ENCODE measurements around the gene ANKRD17.
"Not testable (repeated sequence)": the region's sequence is repeated elsewhere in the genome, so short reads cannot be mapped to it uniquely, and the experiment has no call there.

The ANKRD17 gene, protein sequence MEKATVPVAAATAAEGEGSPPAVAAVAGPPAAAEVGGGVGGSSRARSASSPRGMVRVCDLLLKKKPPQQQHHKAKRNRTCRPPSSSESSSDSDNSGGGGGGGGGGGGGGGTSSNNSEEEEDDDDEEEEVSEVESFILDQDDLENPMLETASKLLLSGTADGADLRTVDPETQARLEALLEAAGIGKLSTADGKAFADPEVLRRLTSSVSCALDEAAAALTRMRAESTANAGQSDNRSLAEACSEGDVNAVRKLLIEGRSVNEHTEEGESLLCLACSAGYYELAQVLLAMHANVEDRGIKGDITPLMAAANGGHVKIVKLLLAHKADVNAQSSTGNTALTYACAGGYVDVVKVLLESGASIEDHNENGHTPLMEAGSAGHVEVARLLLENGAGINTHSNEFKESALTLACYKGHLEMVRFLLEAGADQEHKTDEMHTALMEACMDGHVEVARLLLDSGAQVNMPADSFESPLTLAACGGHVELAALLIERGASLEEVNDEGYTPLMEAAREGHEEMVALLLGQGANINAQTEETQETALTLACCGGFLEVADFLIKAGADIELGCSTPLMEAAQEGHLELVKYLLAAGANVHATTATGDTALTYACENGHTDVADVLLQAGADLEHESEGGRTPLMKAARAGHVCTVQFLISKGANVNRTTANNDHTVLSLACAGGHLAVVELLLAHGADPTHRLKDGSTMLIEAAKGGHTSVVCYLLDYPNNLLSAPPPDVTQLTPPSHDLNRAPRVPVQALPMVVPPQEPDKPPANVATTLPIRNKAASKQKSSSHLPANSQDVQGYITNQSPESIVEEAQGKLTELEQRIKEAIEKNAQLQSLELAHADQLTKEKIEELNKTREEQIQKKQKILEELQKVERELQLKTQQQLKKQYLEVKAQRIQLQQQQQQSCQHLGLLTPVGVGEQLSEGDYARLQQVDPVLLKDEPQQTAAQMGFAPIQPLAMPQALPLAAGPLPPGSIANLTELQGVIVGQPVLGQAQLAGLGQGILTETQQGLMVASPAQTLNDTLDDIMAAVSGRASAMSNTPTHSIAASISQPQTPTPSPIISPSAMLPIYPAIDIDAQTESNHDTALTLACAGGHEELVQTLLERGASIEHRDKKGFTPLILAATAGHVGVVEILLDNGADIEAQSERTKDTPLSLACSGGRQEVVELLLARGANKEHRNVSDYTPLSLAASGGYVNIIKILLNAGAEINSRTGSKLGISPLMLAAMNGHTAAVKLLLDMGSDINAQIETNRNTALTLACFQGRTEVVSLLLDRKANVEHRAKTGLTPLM (N-terminal part only)

GRCh38 chr4:73258686-73259570 is at the start of gene ANKRD17:
Gene ANKRD17, minus strand, starts transcription at chr4:73258798. Its CDS starts 130 bp downstream, at chr4:73258668.
- in situ Hi-C loops (cut with MboI; ENCODE audit: low sequenced_read_pairs) = loop anchor here (10.0 kb wide), 1 partner anchor 174 kb away; no protein-coding TSS in a partner anchor

DNA sequence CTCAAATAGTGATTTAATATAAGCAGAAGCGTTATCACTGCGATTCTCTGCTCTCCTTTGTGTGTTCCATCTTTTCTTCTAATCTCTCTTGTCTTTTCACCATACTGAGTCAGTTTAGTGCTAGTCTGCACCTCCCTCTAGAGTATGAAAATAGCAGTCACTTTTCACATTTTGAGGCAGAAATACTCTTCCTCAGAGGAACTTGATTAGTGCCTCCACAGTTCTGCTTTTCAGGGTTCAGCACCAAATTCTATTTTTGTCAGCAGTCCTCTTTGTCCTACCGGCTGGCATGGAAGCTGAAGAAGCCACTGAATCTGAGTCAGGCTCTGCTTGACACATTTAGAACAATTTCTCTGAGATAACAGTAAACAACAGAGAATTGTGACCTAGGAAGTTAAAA is 49.7 kb upstream of the ANKRD17 start:
- in situ Hi-C loops (cut with MboI; ENCODE audit: low sequenced_read_pairs) = no loop called here

DNA sequence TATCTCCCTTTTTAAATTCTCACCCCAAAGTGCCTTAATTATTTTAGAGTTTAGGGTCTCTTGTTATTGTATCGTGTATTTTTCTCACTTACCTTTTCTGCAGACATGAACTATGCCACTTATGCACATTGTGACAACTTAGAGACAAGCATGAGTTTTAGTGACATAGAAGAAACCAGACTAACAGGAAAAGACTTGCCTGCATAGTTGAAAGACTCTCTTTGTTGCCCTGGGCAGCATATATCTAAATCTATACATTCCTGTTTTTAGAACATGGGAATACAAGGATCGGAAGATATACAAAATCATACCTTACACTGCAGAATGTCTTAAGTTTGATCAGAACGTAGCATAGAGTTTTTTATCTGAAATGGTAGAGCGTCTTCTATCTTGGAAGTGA is 45.1 kb upstream of the ANKRD17 start:
- in situ Hi-C loops (cut with MboI; ENCODE audit: low sequenced_read_pairs) = no loop called here

GRCh38 chr4:73299548-73300280 is 41.1 kb upstream of the ANKRD17 start:
- in situ Hi-C loops (cut with MboI; ENCODE audit: low sequenced_read_pairs) = no loop called here

- in situ Hi-C loops (cut with MboI; ENCODE audit: low sequenced_read_pairs) = not testable (repeated sequence)
Measured at GRCh38 chr4:73292661-73293060, 34.1 kb upstream of the ANKRD17 start.

GRCh38 chr4:73281982-73282381 is 23.4 kb upstream of the ANKRD17 start:
- in situ Hi-C loops (cut with MboI; ENCODE audit: low sequenced_read_pairs) = no loop called here

DNA sequence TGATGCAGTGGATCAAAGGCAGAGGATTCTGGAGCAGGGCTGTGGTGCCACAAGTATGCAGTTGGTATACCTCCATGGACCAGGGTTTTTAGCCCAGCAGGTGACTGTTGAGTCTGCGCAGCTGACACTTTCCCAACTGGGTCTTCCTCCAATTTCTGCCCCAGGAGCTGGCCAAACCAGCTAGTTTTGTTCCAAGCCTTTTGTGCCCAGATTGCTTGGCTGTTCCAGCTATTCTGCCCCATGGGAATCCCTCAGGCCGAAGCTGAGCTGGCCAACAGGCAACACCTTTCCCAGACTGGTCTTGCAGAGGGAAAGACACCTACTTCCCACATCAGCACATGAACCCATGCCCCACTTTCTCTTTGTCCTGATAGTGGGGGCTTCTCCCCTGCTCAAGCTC is 22.8 kb upstream of the ANKRD17 start:
- in situ Hi-C loops (cut with MboI; ENCODE audit: low sequenced_read_pairs) = no loop called here

DNA sequence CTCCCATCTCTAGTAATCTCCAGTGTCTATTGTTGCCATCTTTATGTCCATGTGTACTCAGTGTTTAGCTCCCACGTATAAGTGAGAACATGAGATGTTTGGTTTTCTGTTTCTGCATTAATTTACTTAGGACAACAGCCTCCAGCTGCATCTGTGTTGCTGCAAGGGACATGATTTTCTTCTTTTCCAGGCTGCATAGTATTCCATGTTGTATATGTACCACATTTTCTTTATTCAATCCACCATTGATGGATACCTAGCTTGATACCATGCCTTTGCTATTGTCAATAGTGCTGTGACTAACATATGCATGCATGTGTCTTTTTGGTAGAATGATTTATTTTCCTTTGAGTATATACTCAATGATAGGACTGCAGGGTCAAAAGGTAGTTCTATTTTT is 18.6 kb upstream of the ANKRD17 start:
- in situ Hi-C loops (cut with MboI; ENCODE audit: low sequenced_read_pairs) = no loop called here

- in situ Hi-C loops (cut with MboI; ENCODE audit: low sequenced_read_pairs) = no loop called here
Measured at GRCh38 chr4:73275318-73275654, 16.7 kb upstream of the ANKRD17 start.

- in situ Hi-C loops (cut with MboI; ENCODE audit: low sequenced_read_pairs) = no loop called here
Measured at GRCh38 chr4:73272816-73273215, 14.2 kb upstream of the ANKRD17 start.

DNA sequence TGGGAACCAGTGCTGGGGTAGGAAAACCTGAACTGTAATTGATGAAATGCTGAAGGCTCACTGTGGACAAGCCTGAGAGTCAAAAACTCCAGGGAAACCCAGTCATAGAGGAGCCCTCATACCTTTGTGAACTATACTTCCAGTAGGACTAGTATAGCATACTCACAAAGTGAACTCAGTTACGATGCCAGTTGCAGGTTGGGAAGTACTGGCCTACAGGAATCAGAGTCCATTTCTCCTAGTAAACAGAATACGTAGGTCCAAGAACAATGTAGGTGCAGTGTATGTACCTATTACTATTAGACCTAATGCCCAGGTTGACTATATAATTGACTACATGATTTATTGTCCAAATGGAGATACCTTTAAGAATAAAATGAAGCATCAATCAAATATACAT is 8.5 kb upstream of the ANKRD17 start:
- in situ Hi-C loops (cut with MboI; ENCODE audit: low sequenced_read_pairs) = no loop called here

- in situ Hi-C loops (cut with MboI; ENCODE audit: low sequenced_read_pairs) = loop anchor here (10.0 kb wide), 1 partner anchor 175 kb away; no protein-coding TSS in a partner anchor
Measured at GRCh38 chr4:73259571-73260090, 1.0 kb upstream of the ANKRD17 start.

DNA sequence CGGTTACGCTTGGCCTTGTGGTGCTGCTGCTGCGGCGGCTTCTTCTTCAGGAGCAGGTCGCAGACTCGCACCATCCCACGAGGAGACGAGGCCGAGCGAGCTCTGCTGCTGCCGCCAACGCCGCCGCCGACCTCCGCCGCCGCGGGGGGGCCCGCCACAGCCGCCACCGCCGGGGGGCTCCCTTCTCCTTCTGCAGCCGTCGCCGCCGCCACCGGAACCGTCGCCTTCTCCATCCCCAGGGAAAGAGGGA is 237 bp downstream of the ANKRD17 start:
- in situ Hi-C loops (cut with MboI; ENCODE audit: low sequenced_read_pairs) = loop anchor here (10.0 kb wide), 1 partner anchor 174 kb away; no protein-coding TSS in a partner anchor

DNA sequence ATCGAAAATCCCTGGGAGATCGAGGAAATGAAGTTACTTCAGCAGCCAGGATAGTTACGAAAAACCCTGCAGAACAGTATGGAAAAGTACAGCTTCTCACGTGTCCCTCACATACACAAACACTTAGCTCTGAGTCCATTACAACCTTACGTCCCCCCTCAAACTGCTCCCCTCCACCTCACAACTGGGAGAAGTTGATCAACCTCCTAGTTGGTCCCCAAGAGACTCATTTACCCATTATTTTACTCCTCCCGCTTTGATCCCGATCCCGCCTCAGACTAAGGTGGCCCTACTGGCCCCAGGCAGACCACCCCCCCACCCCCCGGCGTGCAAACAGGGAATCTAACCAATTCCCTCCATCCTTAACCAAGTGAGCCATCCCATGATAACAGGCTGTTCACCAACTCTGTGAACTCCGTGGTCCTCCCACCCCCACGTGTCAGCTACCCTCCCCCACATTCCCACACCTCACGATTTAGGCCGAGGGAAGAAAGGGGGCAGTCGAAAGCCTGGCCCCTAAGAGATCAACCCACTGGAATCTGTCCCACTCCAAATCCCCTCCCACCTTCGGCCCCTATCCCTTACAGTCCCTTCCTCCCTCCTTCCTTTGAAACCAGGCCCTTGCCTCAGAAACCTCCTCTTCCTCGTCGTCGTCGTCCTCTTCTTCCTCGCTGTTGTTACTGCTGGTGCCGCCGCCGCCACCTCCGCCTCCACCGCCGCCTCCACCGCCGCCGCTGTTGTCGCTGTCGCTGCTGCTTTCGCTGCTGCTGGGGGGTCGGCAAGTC is 755 bp downstream of the ANKRD17 start:
- in situ Hi-C loops (cut with MboI; ENCODE audit: low sequenced_read_pairs) = loop anchor here (10.0 kb wide), 1 partner anchor 173 kb away; no protein-coding TSS in a partner anchor

DNA sequence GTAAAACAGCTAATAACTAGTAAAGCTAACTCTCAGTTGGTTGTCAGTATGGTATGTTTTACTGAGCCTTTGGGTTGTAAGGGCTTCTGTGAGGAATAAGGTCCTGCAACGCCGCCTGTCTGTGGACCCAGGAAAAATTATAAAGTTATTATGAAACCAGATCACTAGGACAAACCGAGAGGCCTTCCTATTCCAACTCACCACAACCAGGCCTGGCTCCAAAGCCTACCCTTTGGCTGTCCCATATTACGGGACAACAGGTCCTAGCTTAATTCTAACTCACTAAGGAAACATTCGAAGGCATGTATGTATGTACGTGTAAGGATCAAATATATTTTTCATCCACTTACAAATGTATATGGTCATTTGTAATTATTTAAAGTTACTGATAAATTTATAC is 1.4 kb downstream of the ANKRD17 start:
- in situ Hi-C loops (cut with MboI; ENCODE audit: low sequenced_read_pairs) = loop anchor here (10.0 kb wide), 1 partner anchor 172 kb away; no protein-coding TSS in a partner anchor

DNA sequence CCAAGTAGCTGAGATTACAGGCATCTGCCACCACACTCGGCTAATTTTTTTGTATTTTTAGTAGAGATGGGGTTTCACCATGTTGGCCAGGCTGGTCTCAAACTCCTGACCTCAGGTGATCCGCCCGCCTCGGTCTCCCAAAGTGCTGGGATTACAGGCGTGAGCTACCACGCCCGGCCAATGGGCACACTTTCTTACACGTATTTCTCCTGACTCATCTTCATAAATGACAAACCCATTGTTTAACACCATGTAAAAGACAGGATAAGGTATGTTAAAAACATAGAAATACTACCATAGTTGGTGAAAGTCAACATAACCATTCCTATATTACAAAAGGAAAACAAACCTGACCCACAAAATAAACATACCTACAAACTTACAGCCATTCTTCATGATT is 2.8 kb downstream of the ANKRD17 start:
- in situ Hi-C loops (cut with MboI; ENCODE audit: low sequenced_read_pairs) = loop anchor here (10.0 kb wide), 1 partner anchor 171 kb away; no protein-coding TSS in a partner anchor

GRCh38 chr4:73252001-73252400 is 6.6 kb downstream of the ANKRD17 start:
- in situ Hi-C loops (cut with MboI; ENCODE audit: low sequenced_read_pairs) = loop anchor here (10.0 kb wide), 1 partner anchor 167 kb away; no protein-coding TSS in a partner anchor

DNA sequence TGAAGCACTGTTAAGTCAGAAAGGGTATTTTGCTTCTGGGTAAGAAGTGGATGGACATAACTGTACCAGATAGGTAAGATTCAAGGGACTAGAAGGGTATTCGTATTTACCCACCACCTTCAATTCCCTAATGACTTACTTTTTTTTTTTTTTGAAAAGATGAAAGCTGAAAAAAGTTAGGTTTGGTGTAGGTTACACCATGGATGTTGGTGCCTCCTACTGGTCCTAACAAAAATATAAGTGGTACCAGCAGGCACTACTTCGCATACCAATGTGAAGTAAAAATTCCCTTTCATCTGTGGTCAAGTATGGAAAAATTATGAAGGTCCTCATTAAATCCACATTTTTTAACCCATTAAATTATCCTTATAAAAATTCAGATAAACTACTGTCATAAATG is 7.2 kb downstream of the ANKRD17 start:
- in situ Hi-C loops (cut with MboI; ENCODE audit: low sequenced_read_pairs) = loop anchor here (10.0 kb wide), 1 partner anchor 167 kb away; no protein-coding TSS in a partner anchor

Measured in HL-60/S4 treated with retinoic acid at 250 ng/mL for 4 days and 3 days (cell line).